Neural progenitor cell (in vitro differentiated cells): ENCODE data around the gene SIPA1. TPM values are rescaled to one million over a fixed set of nuclear protein-coding genes. Genes with fewer than 3 reads are reported as not detected.

Source experiments
- DNase-seq: peaks from one replicate; pipeline ENCODE4 v3.0.0-alpha.2; 2016; ENCODE audit warnings: low spot score
- H2AFZ ChIP-seq: fragments of 200-600 bp; sonication (generic); replicated peaks from 2 replicates; pipeline ENCODE4 v1.6.1; 2016; ENCODE audit warnings: antibody characterized with exemption
- H3F3A ChIP-seq: fragments of 200-600 bp; sonication (generic); 2 replicates; pipeline ENCODE4 v1.6.1; 2016; ENCODE audit warnings: antibody characterized with exemption, low read depth
- H3K27ac ChIP-seq: fragments of 200-600 bp; sonication (generic); 2 replicates; pipeline ENCODE4 v1.5.1; 2016; ENCODE audit warnings: mild to moderate bottlenecking
- H3K27me3 ChIP-seq: fragments of 200-600 bp; sonication (generic); 2 replicates; pipeline ENCODE4 v1.6.1; 2016; ENCODE audit warnings: mild to moderate bottlenecking, moderate library complexity
- H3K36me3 ChIP-seq: fragments of 200-600 bp; sonication (generic); 2 replicates; pipeline ENCODE4 v1.5.1; 2016
- H3K4me1 ChIP-seq: fragments of 200-600 bp; sonication (generic); 2 replicates; pipeline ENCODE4 v1.6.1; 2016; ENCODE audit warnings: mixed run types
- H3K4me2 ChIP-seq: fragments of 200-600 bp; sonication (generic); 2 replicates; pipeline ENCODE4 v1.6.1; 2016
- H3K4me3 ChIP-seq: fragments of 200-600 bp; sonication (generic); 2 replicates; pipeline ENCODE4 v1.5.1; 2016
- H3K79me2 ChIP-seq: fragments of 200-600 bp; sonication (generic); 2 replicates; pipeline ENCODE4 v1.6.1; 2016; ENCODE audit warnings: low read depth
- H3K9ac ChIP-seq: fragments of 200-600 bp; sonication (generic); 2 replicates; pipeline ENCODE4 v1.6.1; 2016
- H3K9me3 ChIP-seq: fragments of 200-600 bp; sonication (generic); 2 replicates; pipeline ENCODE4 v1.5.1; 2016; ENCODE audit warnings: low read depth
- H4K20me1 ChIP-seq: fragments of 200-600 bp; sonication (generic); 2 replicates; pipeline ENCODE4 v1.6.1; 2016; ENCODE audit warnings: low read depth
- H3K27ac Mint-ChIP-seq: 3 replicates; pipeline ENCODE4 v1.8.0; 2021; ENCODE audit warnings: mixed read lengths
- H3K27me3 Mint-ChIP-seq: 2 replicates; pipeline ENCODE4 v1.8.0; 2022; ENCODE audit warnings: low read depth, mild to moderate bottlenecking, inconsistent platforms, moderate library complexity, mixed read lengths; ENCODE audit not compliant: insufficient read depth
- H3K36me3 Mint-ChIP-seq: 3 replicates; pipeline ENCODE4 v1.8.0; 2021; ENCODE audit warnings: mixed read lengths
- H3K4me1 Mint-ChIP-seq: 3 replicates; pipeline ENCODE4 v1.8.0; 2021; ENCODE audit warnings: mixed read lengths
- H3K4me3 Mint-ChIP-seq: 3 replicates; pipeline ENCODE4 v1.8.0; 2021; ENCODE audit warnings: mild to moderate bottlenecking, moderate library complexity, mixed read lengths
- H3K9me3 Mint-ChIP-seq: 3 replicates; pipeline ENCODE4 v1.8.0; 2020; ENCODE audit warnings: mixed read lengths
- EZH2 ChIP-seq: fragments of 200-600 bp; sonication (generic); IDR thresholded peaks from 2 replicates; pipeline ENCODE4 v1.6.1; 2017; ENCODE audit warnings: antibody characterized with exemption, mild to moderate bottlenecking, moderate library complexity
- EZH2phosphoT487 ChIP-seq: fragments of 200-600 bp; sonication (generic); IDR thresholded peaks from 2 replicates; pipeline ENCODE4 v1.6.1; 2017; ENCODE audit warnings: antibody characterized with exemption
- total RNA-seq: library from RNA; depleted of rRNA; stranded (reverse); fragments of >200 nt; gene quantifications from 2 replicates; pipeline ENCODE4 v1.2.3, GENCODE V29; 2015; ENCODE audit warnings: low replicate concordance
- TF ChIP-seq, protein P1 (sequence below): fragments of 200-600 bp; sonication (generic); IDR thresholded peaks from 2 replicates; pipeline ENCODE4 v1.5.1; 2017; ENCODE audit warnings: antibody characterized with exemption, mild to moderate bottlenecking

Gene SIPA1
- total RNA-seq, 1 donor from 2014 or later: 4.7 TPM

DNA sequence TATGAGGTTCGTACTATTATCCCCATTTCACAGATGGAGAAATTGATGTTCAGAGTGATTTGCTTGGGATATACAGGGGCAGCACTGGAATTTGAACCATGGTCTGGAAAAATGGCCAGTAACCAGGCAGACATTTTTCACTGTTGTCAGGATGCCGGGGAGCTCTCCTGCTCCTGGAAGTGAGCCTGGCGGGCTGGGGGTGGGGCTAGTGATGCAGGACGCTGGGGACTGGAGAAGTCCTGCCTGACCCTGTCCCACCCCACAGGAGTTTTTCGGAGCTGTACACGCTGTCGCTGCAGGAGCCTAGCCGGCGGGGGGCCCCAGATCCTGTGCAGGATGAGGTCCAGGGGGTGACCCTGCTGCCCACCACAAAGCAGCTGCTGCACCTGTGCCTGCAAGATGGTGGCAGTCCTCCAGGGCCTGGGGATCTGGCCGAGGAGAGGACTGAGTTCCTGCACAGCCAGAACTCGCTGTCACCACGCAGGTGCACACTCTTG lies 11.1 kb downstream of the SIPA1 start:
- no peak overlapping the region for H3K4me2 ChIP-seq
- Mint-ChIP-seq H3K4me1 (peaks cover 34% of the 10 kb centered on the region), H3K9me3 (no peaks in the 10 kb centered on the region), H3K27ac (peak overlapping the region; percentile 21), H3K27me3 (peaks cover 2% of the 10 kb centered on the region), H3K4me3 (no peak overlapping the region), H3K36me3 (peaks cover 9% of the 10 kb centered on the region)
- H4K20me1 ChIP-seq: peaks cover 19% of the 10 kb centered on the region
- no peak overlapping the region for H3K9ac ChIP-seq
- H3K4me1 ChIP-seq: peaks cover 11% of the 10 kb centered on the region
- peaks cover 25% of the 10 kb centered on the region for H3K27me3 ChIP-seq
- TF ChIP-seq EZH2 (no peak), EZH2phosphoT487 (no peak)
- TF ChIP-seq, protein P1, sequence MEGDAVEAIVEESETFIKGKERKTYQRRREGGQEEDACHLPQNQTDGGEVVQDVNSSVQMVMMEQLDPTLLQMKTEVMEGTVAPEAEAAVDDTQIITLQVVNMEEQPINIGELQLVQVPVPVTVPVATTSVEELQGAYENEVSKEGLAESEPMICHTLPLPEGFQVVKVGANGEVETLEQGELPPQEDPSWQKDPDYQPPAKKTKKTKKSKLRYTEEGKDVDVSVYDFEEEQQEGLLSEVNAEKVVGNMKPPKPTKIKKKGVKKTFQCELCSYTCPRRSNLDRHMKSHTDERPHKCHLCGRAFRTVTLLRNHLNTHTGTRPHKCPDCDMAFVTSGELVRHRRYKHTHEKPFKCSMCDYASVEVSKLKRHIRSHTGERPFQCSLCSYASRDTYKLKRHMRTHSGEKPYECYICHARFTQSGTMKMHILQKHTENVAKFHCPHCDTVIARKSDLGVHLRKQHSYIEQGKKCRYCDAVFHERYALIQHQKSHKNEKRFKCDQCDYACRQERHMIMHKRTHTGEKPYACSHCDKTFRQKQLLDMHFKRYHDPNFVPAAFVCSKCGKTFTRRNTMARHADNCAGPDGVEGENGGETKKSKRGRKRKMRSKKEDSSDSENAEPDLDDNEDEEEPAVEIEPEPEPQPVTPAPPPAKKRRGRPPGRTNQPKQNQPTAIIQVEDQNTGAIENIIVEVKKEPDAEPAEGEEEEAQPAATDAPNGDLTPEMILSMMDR: no peak
- no peaks in the 10 kb centered on the region for H3K79me2 ChIP-seq
- no peak overlapping the region for H2AFZ ChIP-seq
- no peak overlapping the region for H3K27ac ChIP-seq
- no peaks in the 10 kb centered on the region for H3K9me3 ChIP-seq
- no peak for DNase-seq
- peaks cover 28% of the 10 kb centered on the region for H3F3A ChIP-seq
- no peaks in the 10 kb centered on the region for H3K36me3 ChIP-seq
- no peak overlapping the region for H3K4me3 ChIP-seq

DNA sequence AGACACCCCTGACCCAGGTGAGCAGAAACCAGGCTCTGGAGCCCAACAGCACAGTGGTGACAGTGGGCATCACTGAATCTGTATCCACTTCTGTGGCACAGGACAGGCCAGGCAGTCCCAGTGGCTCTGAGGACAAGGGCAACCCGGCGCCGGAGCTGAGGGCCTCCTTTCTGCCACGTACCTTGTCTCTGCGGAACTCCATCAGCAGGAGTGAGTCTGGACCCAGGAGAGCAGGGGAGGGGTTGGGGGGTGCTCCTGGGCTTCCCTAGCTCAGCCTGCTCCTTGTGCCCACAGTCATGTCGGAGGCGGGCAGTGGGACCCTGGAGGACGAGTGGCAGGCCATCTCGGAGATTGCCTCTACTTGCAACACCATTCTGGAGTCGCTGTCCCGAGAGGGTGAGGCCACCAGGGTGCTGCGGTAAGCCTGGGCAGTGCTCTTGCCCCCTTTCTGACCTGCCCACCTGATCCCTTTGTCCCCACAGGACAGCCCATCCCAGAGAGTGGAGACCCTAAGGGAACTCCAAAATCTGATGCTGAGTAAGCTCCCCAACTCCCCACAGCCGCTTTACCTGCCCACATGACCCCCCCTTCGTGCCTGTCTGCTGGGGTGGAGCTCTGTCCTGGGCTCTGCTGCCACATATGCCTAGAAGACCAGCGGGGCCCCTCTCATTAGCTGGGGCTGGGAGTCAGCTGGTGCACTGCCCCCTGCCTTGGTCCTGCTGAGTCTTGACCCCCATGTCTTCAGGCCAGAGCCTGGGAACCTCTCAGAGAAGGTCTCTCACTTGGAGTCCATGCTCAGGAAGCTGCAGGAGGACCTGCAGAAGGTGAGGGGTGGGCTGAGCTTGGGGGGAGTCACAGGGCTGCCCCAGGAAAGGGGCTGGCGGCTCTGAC lies 12.0 kb downstream of the SIPA1 start:
- Mint-ChIP-seq H3K27ac (no peak overlapping the region), H3K4me3 (no peak overlapping the region), H3K27me3 (peaks cover 2% of the 10 kb centered on the region), H3K36me3 (peaks cover 11% of the 10 kb centered on the region), H3K4me1 (peaks cover 34% of the 10 kb centered on the region), H3K9me3 (no peaks in the 10 kb centered on the region)
- peaks cover 19% of the 10 kb centered on the region for H4K20me1 ChIP-seq
- H2AFZ ChIP-seq: no peak overlapping the region
- no peak overlapping the region for H3K4me2 ChIP-seq
- peaks cover 11% of the 10 kb centered on the region for H3K4me1 ChIP-seq
- no peak overlapping the region for H3K27ac ChIP-seq
- H3K36me3 ChIP-seq: no peaks in the 10 kb centered on the region
- TF ChIP-seq EZH2 (no peak), EZH2phosphoT487 (no peak)
- TF ChIP-seq, protein P1: no peak
- no peak overlapping the region for H3K4me3 ChIP-seq
- H3F3A ChIP-seq: peaks cover 32% of the 10 kb centered on the region
- DNase-seq: no peak
- no peaks in the 10 kb centered on the region for H3K9me3 ChIP-seq
- H3K27me3 ChIP-seq: peaks cover 25% of the 10 kb centered on the region
- H3K9ac ChIP-seq: no peak overlapping the region
- H3K79me2 ChIP-seq: no peaks in the 10 kb centered on the region

DNA sequence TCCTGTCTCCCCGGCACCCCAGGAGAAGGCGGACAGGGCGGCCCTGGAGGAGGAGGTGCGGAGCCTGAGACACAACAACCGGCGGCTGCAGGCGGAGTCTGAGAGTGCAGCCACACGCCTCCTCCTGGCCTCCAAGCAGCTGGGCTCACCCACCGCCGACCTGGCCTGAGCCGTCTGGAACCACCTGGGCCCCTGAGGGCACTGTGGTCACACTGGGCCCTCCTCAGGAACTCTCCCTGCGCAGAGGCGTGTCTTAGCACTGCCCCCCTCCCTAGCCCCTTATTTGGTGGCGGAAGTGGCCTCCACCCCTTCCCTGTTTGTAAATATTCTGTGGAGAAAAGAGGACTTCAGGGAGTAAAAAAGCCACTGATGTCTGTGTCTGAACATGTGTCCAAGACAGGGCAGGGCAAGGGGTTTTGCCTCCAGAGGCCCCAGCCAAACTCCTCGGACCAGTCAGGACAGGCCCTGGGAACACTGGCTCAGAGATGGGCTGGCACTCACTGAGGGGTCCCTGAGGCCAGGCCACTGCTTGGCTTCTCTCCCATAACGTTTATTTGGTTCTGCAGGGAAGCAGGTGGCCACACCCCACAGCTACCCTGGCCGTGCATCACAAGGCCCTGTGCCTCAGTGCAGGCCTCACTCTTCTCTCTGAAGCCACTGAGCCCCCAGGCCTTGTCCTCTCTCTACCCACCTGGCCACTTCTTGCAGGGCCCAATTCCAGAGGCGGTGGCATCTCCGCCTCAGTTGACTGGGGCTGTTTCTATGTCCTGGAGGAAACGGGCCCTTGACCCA lies 12.8 kb downstream of the SIPA1 start:
- DNase-seq: no peak
- no peaks in the 10 kb centered on the region for H3K36me3 ChIP-seq
- peaks cover 25% of the 10 kb centered on the region for H3K27me3 ChIP-seq
- H3K4me3 ChIP-seq: no peak overlapping the region
- no peak overlapping the region for H3K9ac ChIP-seq
- H3K9me3 Mint-ChIP-seq: no peaks in the 10 kb centered on the region
- no peak overlapping the region for H2AFZ ChIP-seq
- H3K4me1 Mint-ChIP-seq: peaks cover 31% of the 10 kb centered on the region
- H3K4me1 ChIP-seq: peaks cover 11% of the 10 kb centered on the region
- H3F3A ChIP-seq: peaks cover 32% of the 10 kb centered on the region
- no peak for TF ChIP-seq EZH2
- H3K79me2 ChIP-seq: no peaks in the 10 kb centered on the region
- H3K27me3 Mint-ChIP-seq: peaks cover 2% of the 10 kb centered on the region
- no peak overlapping the region for H3K4me2 ChIP-seq
- H4K20me1 ChIP-seq: peaks cover 19% of the 10 kb centered on the region
- no peaks in the 10 kb centered on the region for H3K9me3 ChIP-seq
- H3K27ac ChIP-seq: no peak overlapping the region
- H3K36me3 Mint-ChIP-seq: peaks cover 17% of the 10 kb centered on the region
- H3K4me3 Mint-ChIP-seq: peak overlapping the region; percentile 86
- H3K27ac Mint-ChIP-seq: no peak overlapping the region
